Neuron (in vitro differentiated cells): ENCODE data around the gene COBL.

ENCODE experiments used
- H2AFZ ChIP-seq: one replicate; pipeline ENCODE4 v1.6.1; 2013; ENCODE audit warnings: low read depth, mild to moderate bottlenecking, inconsistent platforms, low read length, moderate library complexity
- H3K27me3 ChIP-seq: one replicate; pipeline ENCODE4 v1.6.1; 2013; ENCODE audit warnings: low read length; ENCODE audit not compliant: insufficient read depth
- H3K36me3 ChIP-seq: one replicate; pipeline ENCODE4 v1.6.1; 2013; ENCODE audit warnings: low read length; ENCODE audit not compliant: insufficient read depth
- H3K4me1 ChIP-seq: one replicate; pipeline ENCODE4 v1.6.1; 2013; ENCODE audit warnings: low read length; ENCODE audit not compliant: insufficient read depth
- H3K4me3 ChIP-seq: 2 replicates; pipeline ENCODE4 v1.5.1; 2013; ENCODE audit warnings: mild to moderate bottlenecking, low read length, moderate library complexity
- H3K9me3 ChIP-seq: one replicate; pipeline ENCODE4 v1.6.1; 2013; ENCODE audit warnings: low read length

COBL gene

GRCh38 chr7:51069411-51070083, 247.1 kb downstream of the COBL start:
- H3K9me3 ChIP-seq: no peaks in the 10 kb centered on the region
- no peak overlapping the region for H2AFZ ChIP-seq
- H3K4me1 ChIP-seq: no peaks in the 10 kb centered on the region
- H3K36me3 ChIP-seq: no peaks in the 10 kb centered on the region
- no peaks in the 10 kb centered on the region for H3K27me3 ChIP-seq
- H3K4me3 ChIP-seq: no peak overlapping the region

GRCh38 chr7:51068401-51068800, 248.2 kb downstream of the COBL start:
- H3K9me3 ChIP-seq: no peaks in the 10 kb centered on the region
- no peak overlapping the region for H3K4me3 ChIP-seq
- no peak overlapping the region for H2AFZ ChIP-seq
- no peaks in the 10 kb centered on the region for H3K36me3 ChIP-seq
- no peaks in the 10 kb centered on the region for H3K4me1 ChIP-seq
- H3K27me3 ChIP-seq: no peaks in the 10 kb centered on the region

- Histone ChIP-seq H3K27me3 (no peaks in the 10 kb centered on the region), H3K9me3 (no peaks in the 10 kb centered on the region), H3K4me3 (no peak overlapping the region), H3K36me3 (no peaks in the 10 kb centered on the region), H2AFZ (no peak overlapping the region), H3K4me1 (no peaks in the 10 kb centered on the region)
These were observed 248.9 kb downstream of the COBL start for GRCh38 chr7:51067757-51068156.

GRCh38 chr7:51067258-51067657, 249.4 kb downstream of the COBL start:
- Histone ChIP-seq H3K36me3 (no peaks in the 10 kb centered on the region), H2AFZ (no peak overlapping the region), H3K27me3 (no peaks in the 10 kb centered on the region), H3K9me3 (no peaks in the 10 kb centered on the region), H3K4me3 (no peak overlapping the region), H3K4me1 (no peaks in the 10 kb centered on the region)

DNA sequence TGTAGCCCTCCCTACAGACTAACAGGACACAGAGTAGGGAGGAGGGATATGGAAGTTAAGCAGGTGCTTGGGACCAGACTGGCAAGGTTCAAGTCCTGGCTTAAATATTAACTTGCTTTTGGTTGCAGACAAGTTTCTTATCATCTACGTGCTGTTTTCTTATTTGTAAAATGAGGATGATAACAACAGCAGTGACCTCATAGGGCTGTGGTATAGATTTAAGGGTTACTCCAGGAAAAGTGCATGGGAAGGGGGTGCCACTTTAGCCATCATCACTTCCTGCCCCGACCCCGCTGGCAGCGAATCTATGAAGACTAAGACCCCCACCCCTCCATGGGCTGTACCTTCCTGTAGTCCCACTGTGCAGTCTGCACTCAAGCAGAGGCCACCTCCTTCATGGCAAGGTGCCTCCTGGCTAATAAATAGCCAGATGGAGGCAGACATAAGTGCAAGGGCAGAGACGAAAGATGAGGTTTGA, 250.2 kb downstream of the COBL start:
- Histone ChIP-seq H3K27me3 (no peaks in the 10 kb centered on the region), H3K4me3 (no peak overlapping the region), H3K36me3 (no peaks in the 10 kb centered on the region), H3K4me1 (no peaks in the 10 kb centered on the region), H2AFZ (no peak overlapping the region), H3K9me3 (no peaks in the 10 kb centered on the region)

DNA sequence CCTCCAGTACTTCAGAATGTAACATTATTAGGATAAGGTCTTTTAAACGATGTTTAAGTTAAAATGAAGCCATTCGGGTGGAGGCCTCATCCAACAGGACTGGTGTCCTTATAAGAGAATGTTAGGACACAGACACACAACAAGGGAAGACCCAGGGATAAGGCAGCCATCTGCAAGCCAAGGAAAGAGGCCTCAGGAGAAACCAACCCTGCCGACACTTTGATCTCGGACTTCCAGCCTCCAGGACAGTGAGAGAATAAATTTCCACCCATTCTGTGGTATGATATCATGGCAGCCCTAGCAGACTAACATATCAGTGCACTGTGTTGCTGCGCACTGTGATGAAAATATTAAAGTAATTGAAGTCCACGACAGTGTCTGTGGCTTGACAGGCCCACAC, 250.8 kb downstream of the COBL start:
- Histone ChIP-seq H3K36me3 (no peaks in the 10 kb centered on the region), H3K4me3 (no peak overlapping the region), H3K27me3 (no peaks in the 10 kb centered on the region), H3K9me3 (no peaks in the 10 kb centered on the region), H2AFZ (no peak overlapping the region), H3K4me1 (no peaks in the 10 kb centered on the region)

DNA sequence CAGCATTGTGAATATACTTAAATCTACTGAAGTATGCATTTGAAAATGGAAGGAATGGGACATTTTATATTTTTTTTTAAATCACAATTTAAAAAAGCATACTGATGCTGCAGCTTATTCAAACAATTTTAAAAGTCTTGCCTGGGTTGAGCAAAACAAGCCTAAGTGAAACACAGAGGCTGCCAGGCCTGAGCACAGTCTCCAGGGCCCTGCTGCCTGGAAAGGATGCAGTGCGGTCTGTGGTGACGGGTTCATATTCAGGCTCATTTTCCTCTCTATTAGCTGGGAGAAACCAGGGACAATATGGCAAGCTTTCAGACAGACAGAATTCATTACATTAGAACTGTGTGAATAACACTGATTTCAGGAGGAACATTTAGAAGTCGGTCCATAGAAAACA, 251.9 kb downstream of the COBL start:
- Histone ChIP-seq H3K4me1 (no peaks in the 10 kb centered on the region), H2AFZ (no peak overlapping the region), H3K9me3 (no peaks in the 10 kb centered on the region), H3K27me3 (no peaks in the 10 kb centered on the region), H3K36me3 (no peaks in the 10 kb centered on the region), H3K4me3 (no peak overlapping the region)

DNA sequence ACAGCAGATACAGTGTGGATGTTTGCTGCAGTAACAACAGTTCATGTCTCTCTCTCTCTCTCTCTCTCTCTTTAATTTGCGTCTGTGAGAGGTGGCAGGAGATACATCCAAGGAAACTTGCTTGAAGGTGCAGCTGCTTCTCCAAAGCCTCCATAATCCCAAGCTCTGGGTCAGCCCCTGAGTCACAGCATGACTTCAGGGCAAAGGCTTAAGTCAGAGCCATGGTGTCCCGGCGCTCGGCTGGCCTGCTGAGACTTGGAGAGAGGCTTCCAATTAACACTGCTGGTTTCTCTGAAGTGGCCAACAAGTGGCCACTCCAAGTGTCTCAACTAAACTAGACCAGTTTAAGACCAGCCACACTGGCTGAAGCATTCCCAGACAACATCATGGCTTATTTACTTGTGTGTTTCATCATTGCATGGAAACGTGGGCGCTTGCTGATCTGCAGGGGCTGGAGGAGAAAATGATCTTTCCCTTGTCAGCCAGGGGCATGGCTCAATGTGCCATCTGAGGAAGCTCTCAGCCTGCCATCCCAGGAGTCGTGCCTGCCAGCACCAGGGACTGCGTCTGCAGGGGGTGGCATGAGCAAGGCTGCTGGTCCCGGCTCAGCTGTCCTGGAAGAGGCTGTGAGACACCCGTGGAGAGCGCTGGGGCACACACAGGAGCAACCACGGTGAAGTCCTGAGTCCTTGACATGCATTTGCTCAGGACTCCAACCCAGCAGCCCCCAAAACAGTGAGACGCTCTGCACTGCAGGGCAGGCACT, 254.2 kb downstream of the COBL start:
- Histone ChIP-seq H3K9me3 (no peaks in the 10 kb centered on the region), H3K4me1 (no peaks in the 10 kb centered on the region), H2AFZ (no peak overlapping the region), H3K36me3 (no peaks in the 10 kb centered on the region), H3K4me3 (no peak overlapping the region), H3K27me3 (no peaks in the 10 kb centered on the region)

GRCh38 chr7:51060536-51060935, 256.1 kb downstream of the COBL start:
- no peaks in the 10 kb centered on the region for H3K36me3 ChIP-seq
- no peaks in the 10 kb centered on the region for H3K9me3 ChIP-seq
- H2AFZ ChIP-seq: no peak overlapping the region
- H3K27me3 ChIP-seq: no peaks in the 10 kb centered on the region
- no peaks in the 10 kb centered on the region for H3K4me1 ChIP-seq
- no peak overlapping the region for H3K4me3 ChIP-seq

GRCh38 chr7:51059504-51060142, 257.0 kb downstream of the COBL start:
- Histone ChIP-seq H3K27me3 (no peaks in the 10 kb centered on the region), H3K36me3 (no peaks in the 10 kb centered on the region), H3K4me3 (no peak overlapping the region), H3K9me3 (no peaks in the 10 kb centered on the region), H3K4me1 (no peaks in the 10 kb centered on the region), H2AFZ (no peak overlapping the region)

GRCh38 chr7:51058764-51059163, 257.8 kb downstream of the COBL start:
- Histone ChIP-seq H2AFZ (no peak overlapping the region), H3K9me3 (no peaks in the 10 kb centered on the region), H3K4me1 (no peaks in the 10 kb centered on the region), H3K36me3 (no peaks in the 10 kb centered on the region), H3K27me3 (no peaks in the 10 kb centered on the region), H3K4me3 (no peak overlapping the region)

GRCh38 chr7:51055039-51055840, 261.4 kb downstream of the COBL start:
- Histone ChIP-seq H3K36me3 (no peaks in the 10 kb centered on the region), H3K4me3 (no peak overlapping the region), H3K9me3 (no peaks in the 10 kb centered on the region), H3K4me1 (no peaks in the 10 kb centered on the region), H3K27me3 (no peaks in the 10 kb centered on the region), H2AFZ (no peak overlapping the region)

DNA sequence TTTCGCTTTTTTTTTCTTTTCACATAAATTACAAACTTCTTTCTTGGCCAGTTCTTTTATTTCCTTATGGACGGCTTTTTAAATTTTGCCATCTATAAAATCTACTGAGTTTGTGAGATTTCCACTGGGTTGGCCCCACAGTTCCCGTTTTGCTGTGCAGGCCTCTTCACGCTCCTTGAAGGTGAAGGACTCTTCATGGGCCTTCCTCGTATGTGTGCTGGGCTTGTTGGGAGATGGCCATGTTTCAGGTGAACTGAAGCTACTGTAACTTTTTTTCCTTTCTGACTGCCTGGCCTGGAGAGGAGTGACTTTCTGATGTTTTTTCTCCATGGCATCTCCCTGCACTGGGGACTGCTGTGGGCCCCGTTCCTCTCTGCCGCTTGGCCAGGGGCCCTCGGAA, 262.4 kb downstream of the COBL start:
- H3K4me1 ChIP-seq: no peaks in the 10 kb centered on the region
- H3K4me3 ChIP-seq: no peak overlapping the region
- H2AFZ ChIP-seq: no peak overlapping the region
- H3K27me3 ChIP-seq: no peaks in the 10 kb centered on the region
- H3K9me3 ChIP-seq: no peaks in the 10 kb centered on the region
- H3K36me3 ChIP-seq: no peaks in the 10 kb centered on the region
